OCI-LY7 (cell line): ENCODE results near the gene CCL1. TPM values are rescaled to one million over a fixed set of nuclear protein-coding genes. Genes with fewer than 3 reads are reported as not detected.

Experiments
- BruUV-seq: library from RNA; stranded (reverse); fragments of 400-500 nt; replicated peaks from 2 replicates; lab custom pipeline; 2021; lab: Mats Ljungman, UMichigan
- CTCF ChIA-PET: fragments of 300-600 bp; sonication (Branson Sonifier 250); formaldehyde crosslinking; loops from one replicate; lab custom pipeline; 2022; ENCODE audit warnings: antibody characterized with exemption; ENCODE audit not compliant: unreplicated experiment; lab: Charles Lee
- POLR2A ChIA-PET: fragments of 300-600 bp; sonication (Branson Sonifier 250); formaldehyde crosslinking; loops from one replicate; lab custom pipeline; 2022; ENCODE audit warnings: antibody characterized with exemption; lab: Charles Lee
- DNase-seq: peaks from one replicate; pipeline ENCODE4 v3.0.0-alpha.2; 2015; ENCODE audit warnings: low spot score
- H2AFZ ChIP-seq: fragments of 200-600 bp; sonication (generic), shearing (Covaris generic); 2 replicates; pipeline ENCODE4 v1.6.1; 2014; ENCODE audit warnings: mild to moderate bottlenecking, antibody characterized with exemption, low read length, moderate library complexity
- H3K27ac ChIP-seq: fragments of 200-600 bp; sonication (generic); 2 replicates; pipeline ENCODE4 v1.5.1; 2014; ENCODE audit warnings: mixed run types, low read depth, mild to moderate bottlenecking, moderate library complexity, low read length, inconsistent platforms; ENCODE audit not compliant: poor library complexity, severe bottlenecking
- H3K36me3 ChIP-seq: fragments of 200-600 bp; sonication (generic); 2 replicates; pipeline ENCODE4 v1.6.1; 2014; ENCODE audit warnings: mild to moderate bottlenecking, antibody characterized with exemption, low read length, moderate library complexity, mixed read lengths; ENCODE audit not compliant: insufficient read depth
- H3K4me1 ChIP-seq: fragments of 200-600 bp; sonication (generic); 2 replicates; pipeline ENCODE4 v1.5.1; 2014; ENCODE audit warnings: mild to moderate bottlenecking, low read length; ENCODE audit not compliant: insufficient read depth, poor library complexity, severe bottlenecking
- H3K4me2 ChIP-seq: fragments of 200-600 bp; sonication (generic); 2 replicates; pipeline ENCODE4 v1.6.1; 2014; ENCODE audit warnings: mild to moderate bottlenecking, low read length
- H3K4me3 ChIP-seq: fragments of 200-600 bp; sonication (generic); 2 replicates; pipeline ENCODE4 v1.5.1; 2014; ENCODE audit warnings: mild to moderate bottlenecking, low read depth, low read length; ENCODE audit not compliant: poor library complexity, severe bottlenecking
- H3K79me2 ChIP-seq: fragments of 200-600 bp; sonication (generic); 2 replicates; pipeline ENCODE4 v1.6.1; 2016; ENCODE audit warnings: low read depth, mild to moderate bottlenecking, low read length, moderate library complexity, mixed read lengths; ENCODE audit not compliant: insufficient read depth
- H3K9me2 ChIP-seq: fragments of 200-600 bp; sonication (generic); 2 replicates; pipeline ENCODE4 v1.6.1; 2016; ENCODE audit warnings: mild to moderate bottlenecking, low read length, mixed read lengths; ENCODE audit not compliant: insufficient read depth
- H3K9me3 ChIP-seq: fragments of 200-600 bp; sonication (generic); 2 replicates; pipeline ENCODE4 v1.6.1; 2014; ENCODE audit warnings: mild to moderate bottlenecking, mixed run types, low read length, mixed read lengths
- H4K20me1 ChIP-seq: fragments of 200-600 bp; sonication (generic); 2 replicates; pipeline ENCODE4 v1.6.1; 2014; ENCODE audit warnings: mild to moderate bottlenecking, antibody characterized with exemption, low read length, moderate library complexity, mixed read lengths; ENCODE audit not compliant: insufficient read depth
- CTCF ChIP-seq: fragments of 200-600 bp; sonication (generic); conservative IDR thresholded peaks from 2 replicates; pipeline ENCODE4 v1.5.1; 2014; ENCODE audit warnings: mild to moderate bottlenecking, antibody characterized with exemption, low read length, moderate library complexity, mixed read lengths
- EZH2phosphoT487 ChIP-seq: fragments of 200-600 bp; sonication (generic); IDR thresholded peaks from 2 replicates; pipeline ENCODE4 v1.6.1; 2018; ENCODE audit warnings: low read depth, borderline replicate concordance, mild to moderate bottlenecking, mixed run types, antibody characterized with exemption, low read length, moderate library complexity, mixed read lengths
- intact Hi-C: fragments of 100-400 bp; cut with micrococcal nuclease; formaldehyde crosslinking; loops from one replicate; pipeline ENCODE4 v1.10.0; 2022; ENCODE audit not compliant: unreplicated experiment
- total RNA-seq, 2 experiments: library from RNA; depleted of rRNA in 1 of 2; stranded (reverse); fragments of >200 nt in 1 of 2; shearing (Covaris generic) in 1 of 2; gene quantifications; 2 replicates each; pipeline ENCODE4 v1.2.3, GENCODE V29; 2014 to 2022

The CCL1 gene
- total RNA-seq, 2 experiments from 2014 or later: not detected

- H3K27ac ChIP-seq: no peak overlapping the region
- no peak overlapping the region for H2AFZ ChIP-seq
- TF ChIP-seq EZH2phosphoT487 (no peak), CTCF (no peak)
- intact Hi-C loops: no loop called here
- no TSS peak for BruUV-seq
- no peak overlapping the region for H3K4me2 ChIP-seq
- H3K4me3 ChIP-seq: no peak overlapping the region
- H3K9me2 ChIP-seq: no peaks in the 10 kb centered on the region
- ChIA-PET POLR2A (interaction anchor here (1.0 to 3.2 kb wide), 3 partner anchors 8 to 12 kb away, joined by 3 to 16 read pairs (median 9); no protein-coding TSS in a partner anchor), CTCF (no interaction called here)
- H3K36me3 ChIP-seq: no peaks in the 10 kb centered on the region
- no peaks in the 10 kb centered on the region for H4K20me1 ChIP-seq
- no peaks in the 10 kb centered on the region for H3K9me3 ChIP-seq
- peaks cover 67% of the 10 kb centered on the region for H3K4me1 ChIP-seq
- H3K79me2 ChIP-seq: no peaks in the 10 kb centered on the region
- DNase-seq: no peak
Measured at GRCh38 chr17:34384822-34385605, 22.0 kb upstream of the CCL1 start.

- H4K20me1 ChIP-seq: no peaks in the 10 kb centered on the region
- ChIA-PET POLR2A (interaction anchor here (0.6 to 3.2 kb wide), 5 partner anchors 8 to 61 kb away, joined by 3 to 16 read pairs (median 3); no protein-coding TSS in a partner anchor), CTCF (interaction anchor here (2.0 kb wide), 1 partner anchor 13 kb away, joined by 8 read pairs; no protein-coding TSS in a partner anchor)
- H3K4me1 ChIP-seq: peaks cover 67% of the 10 kb centered on the region
- no peaks in the 10 kb centered on the region for H3K79me2 ChIP-seq
- no peak for DNase-seq
- H3K27ac ChIP-seq: no peak overlapping the region
- H2AFZ ChIP-seq: no peak overlapping the region
- intact Hi-C loops: no loop called here
- no peaks in the 10 kb centered on the region for H3K9me2 ChIP-seq
- TF ChIP-seq EZH2phosphoT487 (no peak), CTCF (no peak)
- H3K4me3 ChIP-seq: no peak overlapping the region
- no peaks in the 10 kb centered on the region for H3K36me3 ChIP-seq
- no peak overlapping the region for H3K4me2 ChIP-seq
- BruUV-seq: no TSS peak
- H3K9me3 ChIP-seq: no peaks in the 10 kb centered on the region
Measured at GRCh38 chr17:34384271-34384670, 21.2 kb upstream of the CCL1 start.
